Panc1 (cell line): ENCODE results near the gene WDR26. TPM values are rescaled to one million over a fixed set of nuclear protein-coding genes. Genes with fewer than 3 reads are reported as not detected.
A peak's percentile ranks its signal among the peaks of the same experiment; 100 is the strongest.

Experiments
- ATAC-seq: fragments of 200-7000 bp; cut with Tn5 transposase; 2 replicates; pipeline ENCODE4 v1.9.1; 2020; ENCODE audit warnings: mild to moderate bottlenecking, moderate library complexity
- BruUV-seq: library from RNA; stranded (reverse); fragments of 400-500 nt; replicated peaks from 2 replicates; lab custom pipeline; 2021; lab: Mats Ljungman, UMichigan
- CTCF ChIA-PET: fragments of 300-600 bp; sonication (Branson Sonifier 250); formaldehyde crosslinking; loops from one replicate; lab custom pipeline; 2022; ENCODE audit warnings: antibody characterized with exemption; lab: Charles Lee
- POLR2A ChIA-PET: fragments of 300-600 bp; sonication (Branson Sonifier 250); formaldehyde crosslinking; loops from one replicate; lab custom pipeline; 2022; ENCODE audit warnings: antibody characterized with exemption; lab: Charles Lee
- DNase-seq: peaks from one replicate; pipeline ENCODE4 v3.0.0-alpha.2; 2010; ENCODE audit warnings: low read depth, low spot score
- H3K27ac ChIP-seq: 2 replicates; pipeline ENCODE4 v1.5.1; 2011; ENCODE audit warnings: mild to moderate bottlenecking, low read length, inconsistent platforms
- H3K27me3 ChIP-seq: fragments of 200-500 bp; sonication (Bioruptor generic); 2 replicates; pipeline ENCODE4 v1.6.0; 2014; ENCODE audit warnings: low read length, inconsistent platforms; ENCODE audit not compliant: control insufficient read depth, insufficient read depth
- H3K36me3 ChIP-seq: fragments of 200-500 bp; sonication (Bioruptor generic); 2 replicates; pipeline ENCODE4 v1.5.1; 2014; ENCODE audit warnings: inconsistent platforms, mild to moderate bottlenecking, low read length, moderate library complexity; ENCODE audit not compliant: control insufficient read depth, insufficient read depth
- H3K4me1 ChIP-seq: 2 replicates; pipeline ENCODE4 v1.5.1; 2011; ENCODE audit warnings: inconsistent platforms, mild to moderate bottlenecking, low read length, moderate library complexity; ENCODE audit not compliant: control insufficient read depth, insufficient read depth
- H3K4me3 ChIP-seq, 2 experiments: 2 replicates each; pipeline ENCODE4 v1.5.1; 2011 to 2012; ENCODE audit warnings: low read depth in 2 of 2, low read length in 2 of 2, mild to moderate bottlenecking in 2 of 2, inconsistent platforms in 1 of 2, moderate library complexity in 1 of 2
- H3K9me3 ChIP-seq: fragments of 200-500 bp; sonication (Bioruptor generic); 2 replicates; pipeline ENCODE4 v1.5.1; 2014; ENCODE audit warnings: low read depth, mild to moderate bottlenecking, inconsistent platforms, low read length, moderate library complexity; ENCODE audit not compliant: control insufficient read depth, insufficient read depth
- CTCF ChIP-seq: fragments of 450-650 bp; IDR thresholded peaks from 2 replicates; pipeline ENCODE4 v1.5.1; 2017; ENCODE audit warnings: mild to moderate bottlenecking
- POLR2AphosphoS5 ChIP-seq: IDR thresholded peaks from 2 replicates; pipeline ENCODE4 v1.6.1; 2012; ENCODE audit warnings: mild to moderate bottlenecking, low read depth, low read length, moderate library complexity
- SIN3A ChIP-seq: IDR thresholded peaks from 2 replicates; pipeline ENCODE4 v1.6.1; 2012; ENCODE audit warnings: low read depth, mild to moderate bottlenecking, low read length, moderate library complexity, borderline replicate concordance; ENCODE audit not compliant: insufficient read depth
- TCF7L2 ChIP-seq: IDR thresholded peaks from 2 replicates; pipeline ENCODE4 v1.6.1; 2011; ENCODE audit warnings: mild to moderate bottlenecking, low read depth, low read length, inconsistent platforms
- in situ Hi-C: cut with HindIII; loops from 2 replicates; pipeline ENCODE4 v1.10.0; 2016; ENCODE audit warnings: low sequenced_read_pairs, low pct_unique_long_range_greater_than_20kb
- intact Hi-C: fragments of 100-400 bp; cut with micrococcal nuclease; formaldehyde crosslinking; loops from one replicate; pipeline ENCODE4 v1.10.0; 2022; ENCODE audit not compliant: unreplicated experiment
- total RNA-seq: library from RNA; stranded (reverse); gene quantifications from one replicate; pipeline ENCODE4 v1.2.1, GENCODE V29; 2021; ENCODE audit not compliant: unreplicated experiment
- TF ChIP-seq, protein P1 (sequence below), 2 experiments: IDR thresholded peaks; 2 replicates each; pipeline ENCODE4 v1.6.1; 2011 to 2012; ENCODE audit warnings: low read depth in 2 of 2, control low read depth in 1 of 2, low read length in 1 of 2, mild to moderate bottlenecking in 1 of 2, moderate library complexity in 1 of 2; ENCODE audit not compliant: insufficient read depth in 1 of 2

WDR26 gene
- total RNA-seq, 1 experiment from 2014 or later, result 91.3 TPM

DNA sequence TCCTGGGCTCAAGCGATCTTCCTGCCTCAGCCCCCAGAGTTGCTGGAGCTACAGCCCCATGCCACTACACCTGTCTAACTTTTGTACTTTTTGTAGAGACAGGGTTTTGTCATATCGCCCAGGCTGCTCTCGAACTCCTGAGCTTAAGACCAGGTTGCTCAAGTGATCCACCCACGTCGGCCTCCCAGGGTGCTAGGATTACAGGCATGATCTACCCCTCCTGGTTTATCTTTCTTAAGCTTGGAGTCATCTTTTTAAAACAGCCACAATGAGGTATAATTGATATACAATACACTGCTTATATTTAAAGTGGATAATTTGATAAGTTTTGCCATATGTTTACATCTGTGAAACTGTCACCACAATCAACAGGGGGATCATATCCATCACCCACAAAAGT lies 25.4 kb upstream of the WDR26 start:
- H3K4me1 ChIP-seq, result peaks cover 13% of the 10 kb centered on the region
- ATAC-seq (no peak), DNase-seq (no peak)
- peaks cover 3% of the 10 kb centered on the region; the same call in 1 of the 2 replicates for H3K9me3 ChIP-seq
- no peaks in the 10 kb centered on the region for H3K27me3 ChIP-seq
- TF ChIP-seq SIN3A, result no peak
- TF ChIP-seq POLR2AphosphoS5, result no peak
- TF ChIP-seq TCF7L2, result no peak
- no TSS peak for BruUV-seq
- no peaks in the 10 kb centered on the region for H3K36me3 ChIP-seq
- in situ Hi-C loops (no loop called here), intact Hi-C loops (no loop called here)
- CTCF ChIA-PET, result interaction anchor here (1.0 kb wide), 1 partner anchor 49 kb away, joined by 8 read pairs; no protein-coding TSS in a partner anchor
- POLR2A ChIA-PET, result interaction anchor here (0.7 kb wide), 1 partner anchor 30 kb away, joined by 9 read pairs; no protein-coding TSS in a partner anchor
- H3K27ac ChIP-seq, result no peak overlapping the region
- no peak overlapping the region for H3K4me3 ChIP-seq

GRCh38 chr1:224458996-224459395 lies 24.4 kb upstream of the WDR26 start:
- peaks cover 3% of the 10 kb centered on the region; the same call in 1 of the 2 replicates for H3K9me3 ChIP-seq
- intact Hi-C loops, result no loop called here
- DNase-seq (no peak), ATAC-seq (no peak)
- H3K27me3 ChIP-seq, result no peaks in the 10 kb centered on the region
- no peak overlapping the region for H3K27ac ChIP-seq
- CTCF ChIA-PET, result no interaction called here
- TF ChIP-seq CTCF (no peak), POLR2AphosphoS5 (no peak), TCF7L2 (no peak), SIN3A (no peak)
- TF ChIP-seq, protein P1, sequence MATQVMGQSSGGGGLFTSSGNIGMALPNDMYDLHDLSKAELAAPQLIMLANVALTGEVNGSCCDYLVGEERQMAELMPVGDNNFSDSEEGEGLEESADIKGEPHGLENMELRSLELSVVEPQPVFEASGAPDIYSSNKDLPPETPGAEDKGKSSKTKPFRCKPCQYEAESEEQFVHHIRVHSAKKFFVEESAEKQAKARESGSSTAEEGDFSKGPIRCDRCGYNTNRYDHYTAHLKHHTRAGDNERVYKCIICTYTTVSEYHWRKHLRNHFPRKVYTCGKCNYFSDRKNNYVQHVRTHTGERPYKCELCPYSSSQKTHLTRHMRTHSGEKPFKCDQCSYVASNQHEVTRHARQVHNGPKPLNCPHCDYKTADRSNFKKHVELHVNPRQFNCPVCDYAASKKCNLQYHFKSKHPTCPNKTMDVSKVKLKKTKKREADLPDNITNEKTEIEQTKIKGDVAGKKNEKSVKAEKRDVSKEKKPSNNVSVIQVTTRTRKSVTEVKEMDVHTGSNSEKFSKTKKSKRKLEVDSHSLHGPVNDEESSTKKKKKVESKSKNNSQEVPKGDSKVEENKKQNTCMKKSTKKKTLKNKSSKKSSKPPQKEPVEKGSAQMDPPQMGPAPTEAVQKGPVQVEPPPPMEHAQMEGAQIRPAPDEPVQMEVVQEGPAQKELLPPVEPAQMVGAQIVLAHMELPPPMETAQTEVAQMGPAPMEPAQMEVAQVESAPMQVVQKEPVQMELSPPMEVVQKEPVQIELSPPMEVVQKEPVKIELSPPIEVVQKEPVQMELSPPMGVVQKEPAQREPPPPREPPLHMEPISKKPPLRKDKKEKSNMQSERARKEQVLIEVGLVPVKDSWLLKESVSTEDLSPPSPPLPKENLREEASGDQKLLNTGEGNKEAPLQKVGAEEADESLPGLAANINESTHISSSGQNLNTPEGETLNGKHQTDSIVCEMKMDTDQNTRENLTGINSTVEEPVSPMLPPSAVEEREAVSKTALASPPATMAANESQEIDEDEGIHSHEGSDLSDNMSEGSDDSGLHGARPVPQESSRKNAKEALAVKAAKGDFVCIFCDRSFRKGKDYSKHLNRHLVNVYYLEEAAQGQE (IDR thresholded peaks at IDR 0.05; ENCODE audit: insufficient read depth in 1 of 2, low read depth in 2 of 2, low read length in 1 of 2), result no peak
- H3K4me3 ChIP-seq, result no peak overlapping the region
- in situ Hi-C loops, result no loop called here
- BruUV-seq, result no TSS peak
- POLR2A ChIA-PET, result no interaction called here
- H3K36me3 ChIP-seq, result no peaks in the 10 kb centered on the region
- H3K4me1 ChIP-seq, result peaks cover 13% of the 10 kb centered on the region

DNA sequence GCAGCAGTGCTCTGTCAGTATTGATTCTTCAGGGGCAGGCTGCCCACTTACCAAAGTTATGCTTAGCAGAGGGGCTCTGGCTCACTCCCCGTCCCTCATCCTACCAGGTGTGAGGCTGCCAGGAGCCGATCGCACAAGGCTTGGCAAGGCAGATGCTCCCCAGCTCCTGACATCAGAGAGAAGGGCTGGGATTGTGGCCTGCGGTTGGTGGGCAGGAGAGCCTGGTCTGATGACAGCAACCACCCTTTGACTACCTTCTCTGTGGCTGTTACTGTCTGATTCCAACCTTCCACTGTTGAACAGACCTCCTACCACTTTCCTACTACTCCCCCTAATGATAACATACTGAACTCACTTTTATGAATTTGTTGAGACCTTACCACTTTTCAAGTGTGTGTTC lies 23.7 kb upstream of the WDR26 start:
- Histone ChIP-seq H3K9me3 (peaks cover 3% of the 10 kb centered on the region; the same call in 1 of the 2 replicates), H3K27me3 (no peaks in the 10 kb centered on the region), H3K4me3 (no peak overlapping the region), H3K36me3 (no peaks in the 10 kb centered on the region), H3K27ac (peak overlapping the region; percentile 25; the same call in 1 of the 2 replicates), H3K4me1 (peaks cover 13% of the 10 kb centered on the region)
- DNase-seq, result no peak
- CTCF ChIA-PET, result interaction anchor here (1.0 kb wide), 1 partner anchor 149 kb away, joined by 3 read pairs; no protein-coding TSS in a partner anchor
- POLR2A ChIA-PET, result no interaction called here
- TF ChIP-seq POLR2AphosphoS5 (no peak), CTCF (no peak), SIN3A (no peak), TCF7L2 (no peak)
- TF ChIP-seq, protein P1 (IDR thresholded peaks at IDR 0.05; ENCODE audit: insufficient read depth in 1 of 2, low read depth in 2 of 2, low read length in 1 of 2), result no peak
- no TSS peak for BruUV-seq
- in situ Hi-C loops (no loop called here), intact Hi-C loops (no loop called here)
- no peak for ATAC-seq
